Measurements from ENCODE around the gene TMPRSS9. TPM values are rescaled to one million over a fixed set of nuclear protein-coding genes. Genes with fewer than 3 reads are reported as not detected.

The TMPRSS9 gene
- total and polyA plus RNA-seq, 2 of the 13 experiments (the other 11 are each of a cell fraction or from before 2014, with no cell fraction given): 2.5 to 5.2 TPM

GRCh38 chr19:2416321-2417097 is 56.4 kb downstream of the TMPRSS9 start (continued):
- TF ChIP-seq STAT6 (CRISPR knock-in tag; IDR thresholded peaks at IDR 0.05; ENCODE audit: borderline replicate concordance): no peak
- no peak for TF ChIP-seq CC2D1A (CRISPR knock-in tag; IDR thresholded peaks at IDR 0.05)
- no peak for TF ChIP-seq SOX6 (IDR thresholded peaks at IDR 0.05)
- peak; percentile 71 for TF ChIP-seq SOX6 (CRISPR knock-in tag; IDR thresholded peaks at IDR 0.05)
- TF ChIP-seq CEBPZ (IDR thresholded peaks at IDR 0.05; ENCODE audit: low read length): no peak
- TF ChIP-seq ZNF382 (CRISPR knock-in tag; IDR thresholded peaks at IDR 0.05; ENCODE audit: borderline replicate concordance): no peak
- no peak for TF ChIP-seq ZNF737 (CRISPR knock-in tag; IDR thresholded peaks at IDR 0.05; ENCODE audit: borderline replicate concordance)
- peak; percentile 92 for TF ChIP-seq POLR2G (IDR thresholded peaks at IDR 0.05; ENCODE audit: low read depth, low read length)
- no peak for TF ChIP-seq NR3C1 (CRISPR knock-in tag; IDR thresholded peaks at IDR 0.05)
- TF ChIP-seq ZFAT (CRISPR knock-in tag; conservative IDR thresholded peaks at IDR 0.05): no peak
- peak; percentile 34; the same call in 1 of the 2 replicates for TF ChIP-seq ZNF800 (CRISPR knock-in tag; IDR thresholded peaks at IDR 0.05)
- TF ChIP-seq GABPB1 (CRISPR knock-in tag; IDR thresholded peaks at IDR 0.05): peak; percentile 91
- TF ChIP-seq GLMP (CRISPR knock-in tag; IDR thresholded peaks at IDR 0.05; ENCODE audit: borderline replicate concordance): no peak
- peak; percentile 78 for TF ChIP-seq ZBED4 (CRISPR knock-in tag; IDR thresholded peaks at IDR 0.05; ENCODE audit: borderline replicate concordance)
- no peak; the same call in 1 of the 2 replicates for TF ChIP-seq ZNF766 (CRISPR knock-in tag; IDR thresholded peaks at IDR 0.05; ENCODE audit: borderline replicate concordance)
